NCI-H128 (cell line): ENCODE data around the gene BPIFB4.
"Not testable (repeated sequence)": the region's sequence is repeated elsewhere in the genome, so short reads cannot be mapped to it uniquely, and the experiment has no call there.

Experiments used
- DNase-seq: peaks from one replicate; lab custom pipeline; 2025; ENCODE audit not compliant: unreplicated experiment; lab: John Stamatoyannopoulos, UW

BPIFB4 gene

GRCh38 chr20:33079259-33079658 is at the start of gene BPIFB4:
Gene BPIFB4 (plus strand): TSS chr20:33079643. CDS start chr20:33081527, 1,884 bp downstream.
- DNase-seq: no peak

GRCh38 chr20:33030076-33030475 is 49.4 kb upstream of the BPIFB4 start:
- DNase-seq: no peak

- no peak for DNase-seq
Measured at GRCh38 chr20:33030569-33030968, 48.9 kb upstream of the BPIFB4 start.

GRCh38 chr20:33031531-33031930 is 47.9 kb upstream of the BPIFB4 start, which contains the start of gene BPIFB6:
Gene BPIFB6 (plus strand): TSS chr20:33031648. CDS start chr20:33031648, 0 bp downstream.
- no peak for DNase-seq

GRCh38 chr20:33032555-33032954 is 46.9 kb upstream of the BPIFB4 start:
- no peak for DNase-seq

- no peak for DNase-seq
Measured at GRCh38 chr20:33033381-33033780, 46.1 kb upstream of the BPIFB4 start.

GRCh38 chr20:33034115-33034514 is 45.3 kb upstream of the BPIFB4 start:
- DNase-seq: no peak

GRCh38 chr20:33034901-33035492 is 44.4 kb upstream of the BPIFB4 start:
- DNase-seq: no peak

- no peak for DNase-seq
Measured at GRCh38 chr20:33037456-33037855, 42.0 kb upstream of the BPIFB4 start.

GRCh38 chr20:33038243-33038642 is 41.2 kb upstream of the BPIFB4 start:
- no peak for DNase-seq

GRCh38 chr20:33042430-33042829 is 37.0 kb upstream of the BPIFB4 start:
- no peak for DNase-seq

GRCh38 chr20:33042983-33043730 is 36.3 kb upstream of the BPIFB4 start:
- DNase-seq: no peak

GRCh38 chr20:33043731-33044181 is 35.7 kb upstream of the BPIFB4 start:
- DNase-seq: no peak

- not testable (repeated sequence) for DNase-seq
Measured at GRCh38 chr20:33045129-33045721, 34.2 kb upstream of the BPIFB4 start.

- no peak for DNase-seq
Measured at GRCh38 chr20:33046412-33046811, 33.0 kb upstream of the BPIFB4 start.

- DNase-seq: no peak
Measured at GRCh38 chr20:33051333-33051732, 28.1 kb upstream of the BPIFB4 start.

- DNase-seq: no peak
Measured at GRCh38 chr20:33053291-33054106, 25.9 kb upstream of the BPIFB4 start, which contains the start of gene BPIFB3. Gene BPIFB3 (plus strand): TSS chr20:33053903. CDS start chr20:33055436, 1,533 bp downstream.

- DNase-seq: no peak
Measured at GRCh38 chr20:33054381-33054780, 25.1 kb upstream of the BPIFB4 start.

GRCh38 chr20:33054791-33055190 is 24.7 kb upstream of the BPIFB4 start:
- DNase-seq: no peak

- no peak for DNase-seq
Measured at GRCh38 chr20:33059136-33059535, 20.3 kb upstream of the BPIFB4 start.

GRCh38 chr20:33059741-33060390 is 19.6 kb upstream of the BPIFB4 start:
- DNase-seq: no peak
